Kidney (tissue), 14 donors: Measurements from ENCODE around the gene CHMP4A. TPM values are rescaled to one million over a fixed set of nuclear protein-coding genes. Genes with fewer than 3 reads are reported as not detected.

Source experiments
- DNase-seq, 5 donors: peaks; one replicate each; pipeline ENCODE4 v3.0.0-alpha.2; 2013 to 2020
- FAIRE-seq: peaks from 2 replicates; lab custom pipeline; 2012; peaks lifted over from hg19 to GRCh38; lab: Jason Lieb, UNC
- H3K27ac ChIP-seq, 2 donors: one replicate each; pipeline ENCODE4 v1.7.0; 2013; ENCODE audit warnings: low read depth in 2 of 2, low read length in 2 of 2, inconsistent platforms in 1 of 2
- H3K27me3 ChIP-seq: one replicate; pipeline ENCODE4 v1.7.1; 2013; ENCODE audit warnings: low read length, inconsistent platforms; ENCODE audit not compliant: control insufficient read depth, insufficient read depth
- H3K36me3 ChIP-seq, 3 donors: one replicate each; pipeline versions ENCODE4 v1.7.0 to v1.7.1; 2013; ENCODE audit warnings: low read length in 3 of 3, control low read depth in 1 of 3, inconsistent platforms in 1 of 3; ENCODE audit not compliant: insufficient read depth in 3 of 3, control insufficient read depth in 2 of 3
- H3K4me1 ChIP-seq, 3 donors: one replicate each; pipeline versions ENCODE4 v1.7.0 to v1.7.1; 2013; ENCODE audit warnings: low read length in 3 of 3, inconsistent platforms in 1 of 3, low read depth in 1 of 3; ENCODE audit not compliant: control insufficient read depth in 2 of 3, insufficient read depth in 2 of 3
- H3K4me3 ChIP-seq, 3 donors: one replicate each; pipeline versions ENCODE4 v1.7.0 to v1.8.1; 2013; ENCODE audit warnings: low read length in 3 of 3, control low read depth in 1 of 3, inconsistent platforms in 1 of 3
- H3K9ac ChIP-seq, 3 donors: one replicate each; pipeline versions ENCODE4 v1.7.0 to v1.7.1; 2013; ENCODE audit warnings: low read length in 3 of 3, control low read depth in 1 of 3, inconsistent platforms in 1 of 3
- H3K9me3 ChIP-seq, 3 donors: one replicate each; pipeline versions ENCODE4 v1.7.0 to v1.7.1; 2013; ENCODE audit warnings: low read length in 3 of 3, control low read depth in 1 of 3, inconsistent platforms in 1 of 3; ENCODE audit not compliant: control insufficient read depth in 2 of 3, insufficient read depth in 1 of 3
- intact Hi-C: fragments of 100-400 bp; cut with DNase I; formaldehyde crosslinking; loops from one replicate; pipeline ENCODE4 v1.11.1; 2022
- polyA plus RNA-seq: library from polyadenylated mRNA; stranded (reverse); fragments of 350-450 nt; fragmentation: Illumina TruSeq; extraction: RNeasy Lipid Tissue Mini Kit (QIAGEN cat#74804); gene quantifications from one replicate; pipeline ENCODE4 v1.2.3, GENCODE V29; 2014; ENCODE audit warnings: low read depth, low replicate concordance; ENCODE audit not compliant: insufficient read depth
- total RNA-seq: library from RNA; stranded (reverse); fragmentation: NEBNext Ultra II Directional; extraction: Animal tissue kit (Norgen Biotek cat#: 25700); gene quantifications from one replicate; pipeline ENCODE4 v1.2.1, GENCODE V29; 2021
- TF ChIP-seq, protein P1 (sequence below): IDR thresholded peaks from 3 replicates; pipeline ENCODE4 v1.5.1; 2012; ENCODE audit warnings: mild to moderate bottlenecking, moderate library complexity, borderline replicate concordance; ENCODE audit not compliant: insufficient read depth; ENCODE audit errors: extremely low read depth
- donor health status: control.
- donor health status: control.
- donor health status: control.
- donor health status: control.
- donor health status: control.
- donor health status: DM: yes; HTN: yes; CAD: no.
- donor health status: Normal renal cell carcinoma (clear cell type).

Gene CHMP4A
- total and polyA plus RNA-seq, 2 donors from 2014 or later, result 65.1 to 72.2 TPM

DNA sequence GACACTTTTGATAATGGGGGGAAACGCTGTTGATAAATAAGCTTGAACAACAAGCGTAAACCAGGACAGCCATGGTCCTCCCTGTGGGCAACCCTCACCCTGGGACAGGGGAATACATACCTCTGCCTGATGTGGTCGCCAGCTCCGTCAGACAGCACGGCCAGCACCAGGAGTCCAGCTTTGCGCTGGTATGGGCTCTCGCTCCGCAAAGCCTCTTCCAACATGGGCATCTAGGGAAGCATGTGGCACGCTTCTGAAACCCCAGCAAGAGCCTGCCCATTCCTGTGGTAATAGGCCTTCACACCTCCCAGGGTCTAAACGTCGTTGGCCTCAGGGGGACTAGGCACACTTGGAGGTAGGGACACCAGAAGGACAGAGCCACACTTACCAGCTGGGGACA lies 27.5 kb downstream of the CHMP4A start:
- TF ChIP-seq, protein P1, sequence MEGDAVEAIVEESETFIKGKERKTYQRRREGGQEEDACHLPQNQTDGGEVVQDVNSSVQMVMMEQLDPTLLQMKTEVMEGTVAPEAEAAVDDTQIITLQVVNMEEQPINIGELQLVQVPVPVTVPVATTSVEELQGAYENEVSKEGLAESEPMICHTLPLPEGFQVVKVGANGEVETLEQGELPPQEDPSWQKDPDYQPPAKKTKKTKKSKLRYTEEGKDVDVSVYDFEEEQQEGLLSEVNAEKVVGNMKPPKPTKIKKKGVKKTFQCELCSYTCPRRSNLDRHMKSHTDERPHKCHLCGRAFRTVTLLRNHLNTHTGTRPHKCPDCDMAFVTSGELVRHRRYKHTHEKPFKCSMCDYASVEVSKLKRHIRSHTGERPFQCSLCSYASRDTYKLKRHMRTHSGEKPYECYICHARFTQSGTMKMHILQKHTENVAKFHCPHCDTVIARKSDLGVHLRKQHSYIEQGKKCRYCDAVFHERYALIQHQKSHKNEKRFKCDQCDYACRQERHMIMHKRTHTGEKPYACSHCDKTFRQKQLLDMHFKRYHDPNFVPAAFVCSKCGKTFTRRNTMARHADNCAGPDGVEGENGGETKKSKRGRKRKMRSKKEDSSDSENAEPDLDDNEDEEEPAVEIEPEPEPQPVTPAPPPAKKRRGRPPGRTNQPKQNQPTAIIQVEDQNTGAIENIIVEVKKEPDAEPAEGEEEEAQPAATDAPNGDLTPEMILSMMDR, result no peak
- FAIRE-seq (no peak), DNase-seq (no peak)
- no peak overlapping the region for H3K4me3 ChIP-seq
- H3K9ac ChIP-seq, result no peak overlapping the region
- H3K27me3 ChIP-seq, result no peaks in the 10 kb centered on the region
- peaks cover 0 to 40% (median 27%) of the 10 kb centered on the region in 3 donors for H3K36me3 ChIP-seq
- H3K4me1 ChIP-seq, result peaks cover 0 to 15% (median 14%) of the 10 kb centered on the region in 3 donors
- H3K9me3 ChIP-seq, result no peaks in the 10 kb centered on the region
- no peak overlapping the region for H3K27ac ChIP-seq
- intact Hi-C loops, result no loop called here

DNA sequence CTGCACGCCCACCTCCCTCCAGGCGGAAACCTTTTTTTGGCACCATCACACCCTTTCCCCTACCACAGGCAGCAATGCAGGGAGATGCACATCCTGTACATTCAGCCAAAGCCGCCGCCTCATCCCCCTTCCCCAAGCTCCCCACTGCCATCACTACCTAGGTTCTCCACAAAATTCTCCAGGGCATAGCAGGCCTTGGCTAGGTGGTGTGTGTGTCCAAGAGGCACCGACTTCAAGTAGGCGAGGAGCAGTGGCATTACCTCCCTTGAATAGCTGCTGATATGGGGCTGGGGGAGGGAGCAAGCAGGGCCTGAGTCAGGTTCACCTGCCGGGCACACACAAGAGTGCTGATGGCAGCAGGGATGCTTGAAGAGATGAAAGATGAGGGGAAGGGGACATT lies 28.3 kb downstream of the CHMP4A start:
- Histone ChIP-seq H3K9ac (no peak overlapping the region), H3K4me3 (no peak overlapping the region), H3K36me3 (peaks cover 0 to 40% (median 27%) of the 10 kb centered on the region in 3 donors), H3K27ac (no peak overlapping the region), H3K9me3 (no peaks in the 10 kb centered on the region), H3K27me3 (no peaks in the 10 kb centered on the region), H3K4me1 (peaks cover 0 to 21% (median 19%) of the 10 kb centered on the region in 3 donors)
- intact Hi-C loops, result no loop called here
- TF ChIP-seq, protein P1, result no peak
- FAIRE-seq (no peak), DNase-seq (no peak)

DNA sequence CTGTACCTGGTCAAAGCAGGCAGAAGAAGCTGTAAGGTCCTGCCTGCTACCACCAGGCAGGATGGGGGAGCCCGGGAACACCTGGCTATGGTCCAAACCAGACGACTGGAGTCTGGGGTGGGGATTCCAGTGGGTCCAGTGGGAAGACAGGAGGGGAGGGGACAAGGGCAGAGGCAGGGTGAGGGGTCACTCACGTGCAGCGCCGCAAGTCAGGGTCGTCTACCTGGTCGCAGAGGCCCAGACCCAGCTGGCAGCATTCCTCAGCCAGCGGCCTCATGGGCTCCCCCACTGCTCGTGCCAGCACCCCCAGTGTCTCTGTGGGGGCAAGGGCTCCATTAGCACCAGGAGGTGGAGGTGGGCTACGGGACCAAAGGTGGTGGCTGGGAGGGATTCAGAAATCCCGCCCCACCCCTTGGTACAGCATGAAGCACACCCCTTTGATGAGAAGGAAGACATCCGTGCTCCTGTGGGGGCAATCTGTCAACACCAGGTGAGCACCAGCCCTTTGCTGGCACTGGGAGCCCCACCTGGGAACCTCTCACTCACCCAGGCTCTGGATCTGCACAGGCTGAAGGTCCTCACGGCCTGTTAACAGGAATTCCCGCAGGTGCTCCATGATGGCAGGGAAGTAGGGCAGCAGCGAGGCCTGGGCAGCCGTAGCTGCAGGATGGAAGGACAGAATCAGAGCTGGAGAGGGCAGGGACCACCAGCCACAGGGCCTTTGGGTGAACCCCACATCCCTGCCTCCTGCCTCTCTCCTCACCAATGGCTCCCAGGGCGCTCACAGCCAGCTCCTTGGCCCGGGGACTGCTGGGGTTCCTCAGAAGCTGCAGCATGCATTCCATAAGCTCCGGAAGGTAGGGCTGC lies 29.0 kb downstream of the CHMP4A start:
- TF ChIP-seq, protein P1, result no peak
- no peak overlapping the region for H3K4me3 ChIP-seq
- H3K36me3 ChIP-seq, result peaks cover 0 to 40% (median 27%) of the 10 kb centered on the region in 3 donors
- intact Hi-C loops, result no loop called here
- H3K4me1 ChIP-seq, result peaks cover 0 to 23% (median 22%) of the 10 kb centered on the region in 3 donors
- H3K27me3 ChIP-seq, result no peaks in the 10 kb centered on the region
- no peak for DNase-seq
- no peak for FAIRE-seq
- H3K27ac ChIP-seq, result no peak overlapping the region
- H3K9ac ChIP-seq, result no peak overlapping the region
- no peaks in the 10 kb centered on the region for H3K9me3 ChIP-seq
